A549 (cell line): ENCODE data around the gene CRISPLD2. TPM values are rescaled to one million over a fixed set of nuclear protein-coding genes. Genes with fewer than 3 reads are reported as not detected.

Source experiments
- ATAC-seq, 2 experiments: fragments of 200-7000 bp in 1 of 2; fragments of >200 bp in 1 of 2; cut with Nextera tagmentation in 1 of 2; cut with Tn5 transposase in 1 of 2; 3 replicates each; pipeline versions ENCODE4 v1.8.0 to v1.9.1; 2018 to 2020; ENCODE audit warnings: mild to moderate bottlenecking in 1 of 2, moderate library complexity in 1 of 2
- CTCF ChIA-PET: fragments of 300-600 bp; sonication (Branson Sonifier 250); formaldehyde crosslinking; extraction: SDS; loops from one replicate; lab custom pipeline; 2021; ENCODE audit warnings: antibody characterized with exemption, inconsistent platforms; lab: Yijun Ruan, JAX
- POLR2A ChIA-PET: fragments of 350-600 bp; formaldehyde crosslinking; extraction: SDS; loops from one replicate; lab custom pipeline; 2021; ENCODE audit warnings: antibody characterized with exemption, inconsistent platforms; lab: Yijun Ruan, JAX
- DNase-seq, 2 experiments: peaks; one replicate each; pipeline versions ENCODE4 v3.0.0 to v3.0.0-alpha.2; 2011 to 2016; ENCODE audit warnings: low read depth in 1 of 2, low spot score in 1 of 2
- FAIRE-seq: peaks from 2 replicates; lab custom pipeline; 2011; peaks lifted over from hg19 to GRCh38; lab: Jason Lieb, UNC
- H3K27ac ChIP-seq, 2 experiments: fragments of >200 bp; sonication (Bioruptor Twin); formaldehyde crosslinking; 3 replicates each; pipeline ENCODE4 v1.5.1; 2016 to 2017
- H3K4me1 ChIP-seq: fragments of >200 bp; sonication (Bioruptor Twin); formaldehyde crosslinking; 3 replicates; pipeline ENCODE4 v1.6.1; 2016
- H3K4me2 ChIP-seq: fragments of >200 bp; sonication (Bioruptor Twin); formaldehyde crosslinking; 3 replicates; pipeline ENCODE4 v1.6.1; 2016
- H3K4me3 ChIP-seq: fragments of >200 bp; sonication (Bioruptor Twin); formaldehyde crosslinking; 3 replicates; pipeline ENCODE4 v1.5.1; 2016
- H3K9me3 ChIP-seq: fragments of >200 bp; sonication (Bioruptor Twin); formaldehyde crosslinking; 3 replicates; pipeline ENCODE4 v1.6.1; 2016
- CHD2 ChIP-seq: fragments of 150-350 bp; IDR thresholded peaks from 2 replicates; pipeline ENCODE4 v1.6.1; 2014; ENCODE audit warnings: low read length; ENCODE audit not compliant: partially characterized antibody
- EHMT2 ChIP-seq: fragments of 200-600 bp; sonication (generic); IDR thresholded peaks from 2 replicates; pipeline ENCODE4 v1.6.1; 2016; ENCODE audit warnings: antibody characterized with exemption, low read depth, mild to moderate bottlenecking, moderate library complexity
- ELK1 ChIP-seq: fragments of 150-350 bp; IDR thresholded peaks from 2 replicates; pipeline ENCODE4 v1.6.1; 2014; ENCODE audit warnings: low read depth, mild to moderate bottlenecking, low read length
- HDAC2 ChIP-seq: fragments of 200-600 bp; sonication (generic); IDR thresholded peaks from 2 replicates; pipeline ENCODE4 v1.6.1; 2016
- HOXA7 ChIP-seq: fragments of 250-450 bp; sonication (Bioruptor Pico); IDR thresholded peaks from 2 replicates; pipeline ENCODE4 v1.5.0; 2020; ENCODE audit warnings: mild to moderate bottlenecking, moderate library complexity
- KDM5A ChIP-seq: fragments of 200-600 bp; sonication (generic); IDR thresholded peaks from 2 replicates; pipeline ENCODE4 v1.6.1; 2016; ENCODE audit warnings: antibody characterized with exemption, mild to moderate bottlenecking
- NR3C1 ChIP-seq: fragments of >200 bp; sonication (Bioruptor Twin); formaldehyde crosslinking; IDR thresholded peaks from 3 replicates; pipeline ENCODE4 v1.6.1; 2017
- RFX5 ChIP-seq: fragments of 450-650 bp; IDR thresholded peaks from 2 replicates; pipeline ENCODE4 v1.7.1; 2014; ENCODE audit warnings: antibody characterized with exemption, mild to moderate bottlenecking, moderate library complexity
- SMC3 ChIP-seq: fragments of >200 bp; sonication (Bioruptor Twin); formaldehyde crosslinking; IDR thresholded peaks from 3 replicates; pipeline ENCODE4 v1.6.1; 2018; ENCODE audit warnings: inconsistent platforms
- TFCP2L1 ChIP-seq: fragments of 250-450 bp; sonication (Bioruptor Pico); IDR thresholded peaks from 2 replicates; pipeline ENCODE4 v1.5.0; 2021; ENCODE audit warnings: mild to moderate bottlenecking
- ZC3H11A ChIP-seq: fragments of 450-650 bp; IDR thresholded peaks from 2 replicates; pipeline ENCODE4 v1.6.1; 2014; ENCODE audit warnings: antibody characterized with exemption, mild to moderate bottlenecking
- ZSCAN20 ChIP-seq: fragments of 250-450 bp; sonication (Bioruptor Pico); IDR thresholded peaks from 2 replicates; pipeline ENCODE4 v1.8.0; 2022; ENCODE audit warnings: mild to moderate bottlenecking, moderate library complexity
- WGBS: methylation state at CpG from one replicate; pipeline ENCODE4 v1.1.6; 2017; ENCODE audit errors: missing lambda C conversion rate; 5-methylcytosine and 5-hydroxymethylcytosine counted together
- polyA plus RNA-seq, 4 experiments: library from polyadenylated mRNA; depleted of rRNA in 3 of 4; stranded (reverse); fragments of >200 nt; fragmentation: RNase III in 1 of 4; extraction: RNeasy Plus Mini Kit Qiagen cat#74134 plus additional on column Dnase treatment in 1 of 4; gene quantifications; 2 replicates in 3 of 4; 3 replicates in 1 of 4; pipeline ENCODE4 v1.2.3, GENCODE V29; 2011 to 2017
- TF ChIP-seq, protein P1 (sequence below): fragments of 250-450 bp; sonication (Bioruptor Pico); IDR thresholded peaks from 2 replicates; pipeline ENCODE4 v1.5.0; 2021; ENCODE audit warnings: mild to moderate bottlenecking, moderate library complexity, borderline replicate concordance
- TF ChIP-seq, protein P2 (sequence below): IDR thresholded peaks from 2 replicates; pipeline ENCODE4 v1.6.1; 2012
- TF ChIP-seq, protein P3 (sequence below): fragments of >200 bp; sonication (Bioruptor Twin); formaldehyde crosslinking; IDR thresholded peaks from 3 replicates; pipeline ENCODE4 v1.6.1; 2016

Gene CRISPLD2
- polyA plus RNA-seq, 2 of the 4 experiments (the other 2 are of a cell fraction) = 0.85 to 1.6 TPM

DNA sequence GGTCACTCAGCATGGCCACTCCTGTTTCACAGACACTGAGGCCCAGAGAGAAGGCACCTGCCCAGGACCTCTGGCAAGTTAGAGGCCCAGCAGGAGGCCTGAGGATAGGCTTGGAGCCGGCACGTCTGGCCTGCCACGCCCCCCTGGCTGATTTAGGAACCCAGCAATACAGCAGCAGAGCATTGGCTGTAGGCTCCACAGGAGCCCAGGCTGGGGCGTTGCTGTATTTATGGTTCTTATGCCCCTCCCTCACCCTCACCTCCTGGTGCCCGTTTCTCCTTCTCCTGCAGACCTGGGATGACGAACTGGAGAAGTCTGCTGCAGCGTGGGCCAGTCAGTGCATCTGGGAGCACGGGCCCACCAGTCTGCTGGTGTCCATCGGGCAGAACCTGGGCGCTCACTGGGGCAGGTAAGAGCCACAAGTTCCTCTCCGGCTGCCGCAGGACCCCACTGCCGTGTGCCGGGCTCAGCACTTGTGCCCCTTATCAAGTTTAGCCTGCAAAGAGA is 25.8 kb downstream of the CRISPLD2 start:
- no peak overlapping the region for H3K4me3 ChIP-seq
- no peak for DNase-seq
- H3K4me2 ChIP-seq = no peak overlapping the region
- no peak overlapping the region for H3K27ac ChIP-seq
- POLR2A ChIA-PET = no interaction called here
- FAIRE-seq = no peak
- 31% methylated on average over 4 of the region's 14 CpGs for WGBS
- H3K4me1 ChIP-seq = peaks cover 3% of the 10 kb centered on the region; the same call in 2 of the 3 replicates
- TF ChIP-seq NR3C1 = no peak
- no peak for TF ChIP-seq KDM5A
- peak in 1 of 2 experiments; percentile 38; a peak in 3 of 6 replicates for ATAC-seq
- CTCF ChIA-PET = no interaction called here
- H3K9me3 ChIP-seq = no peaks in the 10 kb centered on the region

DNA sequence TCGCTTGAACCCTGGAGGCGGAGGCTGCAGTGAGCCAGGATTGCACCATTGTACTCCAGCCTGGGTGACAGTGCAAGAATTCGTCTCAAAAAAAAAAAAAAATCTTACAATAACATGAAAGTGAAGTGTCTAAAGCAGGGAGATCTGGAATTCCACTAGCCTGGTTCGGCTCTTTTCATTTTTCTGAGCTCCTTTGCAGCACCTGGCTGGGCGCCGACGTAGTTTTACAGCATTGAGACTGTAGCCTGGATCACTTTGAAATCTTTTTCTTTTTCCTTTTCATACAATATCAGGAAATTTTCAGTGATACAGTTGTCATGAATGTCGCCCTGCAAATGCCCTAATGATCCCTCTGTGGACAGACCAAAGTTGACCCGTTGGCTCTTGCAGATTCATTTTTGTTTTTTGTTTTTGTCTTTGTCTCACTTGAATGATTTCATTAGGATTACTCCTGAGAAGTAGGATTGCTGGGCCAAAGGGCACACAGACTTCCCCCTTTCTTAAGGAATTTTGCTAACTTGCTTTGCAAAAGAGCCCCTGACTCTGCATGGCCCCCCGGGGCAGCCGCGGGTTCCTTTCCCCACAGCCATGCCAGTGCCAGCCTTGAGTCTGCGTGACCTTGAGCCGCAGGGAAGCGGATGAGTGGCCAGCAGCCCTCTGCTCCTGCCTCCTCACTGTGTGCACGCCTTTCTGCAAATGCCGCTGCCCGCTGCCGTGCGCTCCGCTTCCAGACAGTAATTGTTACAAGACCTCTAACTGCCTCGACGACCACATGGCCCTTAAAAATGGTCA is 28.0 kb downstream of the CRISPLD2 start:
- Histone ChIP-seq H3K9me3 (no peaks in the 10 kb centered on the region), H3K4me3 (no peak overlapping the region), H3K4me1 (peaks cover 19% of the 10 kb centered on the region), H3K4me2 (no peak overlapping the region), H3K27ac (no peak overlapping the region)
- WGBS = 81% methylated on average over 23 of the region's 23 CpGs
- POLR2A ChIA-PET = no interaction called here
- CTCF ChIA-PET = interaction anchor here (0.9 to 1.4 kb wide), 3 partner anchors 33 to 123 kb away, joined by 4 to 5 read pairs (median 4); no protein-coding TSS in a partner anchor
- no peak for FAIRE-seq
- ATAC-seq = no peak
- no peak for TF ChIP-seq ZSCAN20 (CRISPR knock-in tag)
- DNase-seq = no peak

- TF ChIP-seq HOXA7 (CRISPR knock-in tag) = no peak
- TF ChIP-seq, protein P1, sequence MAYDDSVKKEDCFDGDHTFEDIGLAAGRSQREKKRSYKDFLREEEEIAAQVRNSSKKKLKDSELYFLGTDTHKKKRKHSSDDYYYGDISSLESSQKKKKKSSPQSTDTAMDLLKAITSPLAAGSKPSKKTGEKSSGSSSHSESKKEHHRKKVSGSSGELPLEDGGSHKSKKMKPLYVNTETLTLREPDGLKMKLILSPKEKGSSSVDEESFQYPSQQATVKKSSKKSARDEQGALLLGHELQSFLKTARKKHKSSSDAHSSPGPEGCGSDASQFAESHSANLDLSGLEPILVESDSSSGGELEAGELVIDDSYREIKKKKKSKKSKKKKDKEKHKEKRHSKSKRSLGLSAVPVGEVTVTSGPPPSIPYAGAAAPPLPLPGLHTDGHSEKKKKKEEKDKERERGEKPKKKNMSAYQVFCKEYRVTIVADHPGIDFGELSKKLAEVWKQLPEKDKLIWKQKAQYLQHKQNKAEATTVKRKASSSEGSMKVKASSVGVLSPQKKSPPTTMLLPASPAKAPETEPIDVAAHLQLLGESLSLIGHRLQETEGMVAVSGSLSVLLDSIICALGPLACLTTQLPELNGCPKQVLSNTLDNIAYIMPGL (CRISPR knock-in tag) = no peak
- TF ChIP-seq SMC3 = no peak
- TF ChIP-seq HDAC2 = no peak
- TF ChIP-seq KDM5A = no peak
- TF ChIP-seq EHMT2 = no peak
- TF ChIP-seq CHD2 = no peak
- TF ChIP-seq ZSCAN20 (CRISPR knock-in tag) = no peak
- TF ChIP-seq, protein P2, sequence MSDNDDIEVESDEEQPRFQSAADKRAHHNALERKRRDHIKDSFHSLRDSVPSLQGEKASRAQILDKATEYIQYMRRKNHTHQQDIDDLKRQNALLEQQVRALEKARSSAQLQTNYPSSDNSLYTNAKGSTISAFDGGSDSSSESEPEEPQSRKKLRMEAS = no peak
- TF ChIP-seq, protein P3, sequence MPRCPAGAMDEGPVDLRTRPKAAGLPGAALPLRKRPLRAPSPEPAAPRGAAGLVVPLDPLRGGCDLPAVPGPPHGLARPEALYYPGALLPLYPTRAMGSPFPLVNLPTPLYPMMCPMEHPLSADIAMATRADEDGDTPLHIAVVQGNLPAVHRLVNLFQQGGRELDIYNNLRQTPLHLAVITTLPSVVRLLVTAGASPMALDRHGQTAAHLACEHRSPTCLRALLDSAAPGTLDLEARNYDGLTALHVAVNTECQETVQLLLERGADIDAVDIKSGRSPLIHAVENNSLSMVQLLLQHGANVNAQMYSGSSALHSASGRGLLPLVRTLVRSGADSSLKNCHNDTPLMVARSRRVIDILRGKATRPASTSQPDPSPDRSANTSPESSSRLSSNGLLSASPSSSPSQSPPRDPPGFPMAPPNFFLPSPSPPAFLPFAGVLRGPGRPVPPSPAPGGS = no peak
- no peak for TF ChIP-seq TFCP2L1
- no peak for TF ChIP-seq ELK1
- TF ChIP-seq RFX5 = no peak
- TF ChIP-seq ZC3H11A = no peak
- Histone ChIP-seq H3K4me1 (peaks cover 19% of the 10 kb centered on the region), H3K4me3 (no peak overlapping the region), H3K9me3 (no peaks in the 10 kb centered on the region), H3K4me2 (no peak overlapping the region), H3K27ac (0 out of 6 replicates have a peak overlapping the region, but pooled peaks of 1 of the 2 experiments have one; percentile 8)
- FAIRE-seq = no peak
- ChIA-PET CTCF (interaction anchor here (0.8 to 2.3 kb wide), 2 partner anchors 8 to 95 kb away, joined by 3 to 6 read pairs; no protein-coding TSS in a partner anchor), POLR2A (no interaction called here)
- DNase-seq = no peak
- no peak for ATAC-seq
- 75% methylated on average over 20 of the region's 22 CpGs for WGBS
Measured at GRCh38 chr16:84848986-84849634, 29.3 kb downstream of the CRISPLD2 start.
